Embryonic facial prominence (tissue), 1 donor: ENCODE results near the gene IER5L.
"Not testable (repeated sequence)": the region's sequence is repeated elsewhere in the genome, so short reads cannot be mapped to it uniquely, and the experiment has no call there.

Experiments used
- DNase-seq: peaks from one replicate; pipeline ENCODE4 v3.0.0-alpha.2; 2016; ENCODE audit errors: extremely low spot score

The IER5L gene

DNA sequence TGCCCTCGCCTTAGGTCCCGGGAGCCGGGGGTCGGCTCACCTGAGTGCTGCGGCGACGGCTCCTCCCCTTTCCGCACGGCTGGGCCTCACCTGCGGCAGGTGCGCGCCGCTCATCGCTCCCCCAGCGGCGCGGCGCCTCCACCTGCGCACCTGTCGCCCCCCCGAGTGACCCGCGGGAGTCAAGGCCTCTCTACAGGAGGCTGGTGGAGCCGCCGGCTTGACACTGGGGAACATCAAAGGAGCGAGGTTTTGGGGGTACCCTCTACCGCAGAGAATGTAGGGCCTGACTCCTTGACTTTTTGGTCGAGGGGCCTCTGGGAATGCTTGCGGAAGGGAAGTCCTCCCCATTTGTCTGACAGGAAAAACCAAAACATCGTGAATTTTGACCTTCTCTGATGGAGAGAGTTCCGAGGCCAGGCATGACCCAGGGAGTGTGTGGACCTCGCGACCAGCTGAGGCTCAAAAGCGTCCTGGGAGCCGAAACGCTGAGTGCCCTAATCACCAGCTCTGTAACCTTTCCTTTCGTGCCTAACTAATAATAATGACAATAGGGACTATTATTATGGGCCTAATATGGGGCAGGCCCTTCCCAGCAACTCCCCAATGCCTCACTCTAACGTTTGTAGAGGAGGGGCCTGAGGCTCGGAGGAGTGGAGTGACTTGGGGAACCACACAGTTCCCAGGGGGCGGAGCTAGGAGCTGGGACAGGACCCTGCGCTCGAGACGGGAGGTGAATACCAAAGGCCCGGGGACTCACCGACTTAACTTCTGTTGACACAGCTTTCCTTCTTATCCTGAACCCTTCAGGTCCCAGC is 714 bp upstream of the IER5L start:
- DNase-seq, result no peak

GRCh38 chr9:129177443-129177790 is 644 bp downstream of the IER5L start:
- DNase-seq, result no peak

GRCh38 chr9:129176701-129177442 is 1.2 kb downstream of the IER5L start:
- no peak for DNase-seq

DNA sequence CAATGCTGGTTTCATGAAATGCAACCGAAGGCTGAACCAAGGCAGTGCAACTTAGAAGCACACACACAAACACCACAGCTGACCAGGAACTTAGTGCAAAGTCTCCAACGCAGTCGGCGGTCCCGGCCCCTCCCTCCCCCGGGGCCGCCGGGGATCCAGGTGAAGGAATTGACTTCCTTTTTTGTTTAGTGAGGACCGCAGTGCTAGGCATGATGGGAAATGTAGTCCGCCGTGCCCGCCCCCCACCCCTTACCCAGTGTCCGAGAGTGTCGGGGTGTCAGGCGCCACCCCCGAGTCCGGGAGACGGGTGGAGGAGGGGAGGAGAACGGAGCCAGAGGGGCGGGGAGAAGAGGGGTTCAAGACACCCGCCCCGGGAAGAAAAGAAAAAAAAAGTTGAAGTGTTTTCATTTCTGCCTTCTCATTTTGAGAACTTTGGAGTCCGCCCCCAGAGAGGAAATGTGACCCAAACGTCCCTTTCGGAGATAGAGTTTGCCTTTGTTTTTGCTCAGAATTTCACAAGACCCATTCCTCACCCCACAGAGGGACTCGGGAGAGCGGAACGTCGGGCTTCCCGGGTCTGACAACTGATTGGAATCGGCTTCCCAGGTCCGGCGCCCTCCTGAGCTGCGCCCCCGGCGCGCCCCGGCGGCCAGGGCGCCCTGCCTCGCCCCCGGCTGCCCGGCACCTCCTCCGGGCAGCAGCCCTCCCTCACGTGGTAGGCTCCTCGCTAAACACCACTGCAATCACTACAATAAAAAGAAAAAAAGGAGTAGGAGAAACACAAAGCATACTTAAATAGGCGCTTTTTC is 2.0 kb downstream of the IER5L start:
- peak; percentile 79 for DNase-seq

GRCh38 chr9:129175515-129175824 is 2.6 kb downstream of the IER5L start:
- DNase-seq, result no peak

DNA sequence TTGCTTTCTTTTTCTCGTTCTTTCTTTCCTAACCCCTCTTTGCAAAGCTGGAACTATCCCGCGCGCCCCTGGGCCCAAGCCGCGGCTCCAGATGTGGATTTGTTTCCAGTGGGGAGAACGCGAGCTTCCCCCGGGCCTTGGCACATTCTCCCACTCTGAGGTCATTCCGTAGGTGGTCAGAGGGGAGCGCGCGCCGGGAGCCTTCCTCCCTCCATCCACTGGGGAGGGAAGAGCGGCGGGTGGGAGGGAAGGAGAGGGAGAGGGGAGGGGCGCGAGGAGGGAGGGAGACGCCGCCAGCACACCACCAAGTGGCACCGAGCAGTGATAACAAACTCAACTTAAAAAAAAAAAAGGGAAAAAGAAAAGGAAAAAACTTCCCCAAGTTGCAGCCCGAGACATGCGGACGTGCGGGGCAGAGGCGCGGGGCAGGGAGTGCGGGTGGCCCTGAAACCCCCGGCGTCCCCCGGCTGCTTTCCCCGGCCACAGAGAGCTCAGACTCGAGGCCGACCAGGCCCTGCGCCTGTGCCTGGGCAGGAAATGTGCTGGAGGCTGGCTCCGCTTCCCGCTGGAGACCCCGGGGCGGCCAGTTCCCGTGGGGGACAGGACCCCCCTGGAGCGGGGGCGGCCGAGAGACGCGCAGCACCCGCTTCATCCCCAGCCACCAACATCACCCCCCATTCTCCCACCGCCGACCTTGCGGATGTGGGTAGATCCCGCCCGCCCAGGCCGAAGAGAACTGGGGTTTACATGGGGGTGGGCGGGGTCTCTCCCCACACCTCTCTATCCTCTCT is 3.1 kb downstream of the IER5L start:
- peak; percentile 78 for DNase-seq

DNA sequence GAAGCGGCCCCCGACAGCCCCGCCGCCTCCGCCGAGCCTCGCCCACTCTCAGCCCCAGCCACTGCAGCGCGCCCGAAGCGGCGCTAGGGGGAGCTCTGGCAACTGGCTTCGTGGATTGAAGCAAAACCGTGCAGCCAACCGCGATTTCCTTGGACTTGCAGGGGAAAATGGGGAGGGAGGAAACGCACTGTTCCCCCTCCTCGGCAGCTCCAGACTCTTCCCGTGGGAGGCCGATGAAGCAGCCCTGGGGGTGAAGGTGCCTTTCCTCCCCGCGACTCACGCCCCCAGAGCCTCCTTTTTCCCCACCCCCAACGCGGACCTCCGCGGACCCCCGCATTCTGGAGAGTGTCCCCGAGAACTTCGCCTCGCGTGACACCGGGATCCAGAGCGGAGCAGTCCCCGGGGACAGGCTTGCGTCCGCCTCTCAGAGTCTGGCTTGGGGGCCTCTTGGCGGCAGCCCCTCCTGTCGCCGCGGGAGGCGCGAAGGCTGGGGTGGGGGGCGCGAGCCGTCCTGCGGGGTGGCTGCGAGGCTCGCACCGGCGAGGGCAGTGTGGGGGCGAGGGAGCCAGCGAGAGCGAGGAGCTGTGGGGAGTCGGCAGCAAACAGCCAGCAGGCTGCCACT is 3.8 kb downstream of the IER5L start:
- DNase-seq, result peak; percentile 86

DNA sequence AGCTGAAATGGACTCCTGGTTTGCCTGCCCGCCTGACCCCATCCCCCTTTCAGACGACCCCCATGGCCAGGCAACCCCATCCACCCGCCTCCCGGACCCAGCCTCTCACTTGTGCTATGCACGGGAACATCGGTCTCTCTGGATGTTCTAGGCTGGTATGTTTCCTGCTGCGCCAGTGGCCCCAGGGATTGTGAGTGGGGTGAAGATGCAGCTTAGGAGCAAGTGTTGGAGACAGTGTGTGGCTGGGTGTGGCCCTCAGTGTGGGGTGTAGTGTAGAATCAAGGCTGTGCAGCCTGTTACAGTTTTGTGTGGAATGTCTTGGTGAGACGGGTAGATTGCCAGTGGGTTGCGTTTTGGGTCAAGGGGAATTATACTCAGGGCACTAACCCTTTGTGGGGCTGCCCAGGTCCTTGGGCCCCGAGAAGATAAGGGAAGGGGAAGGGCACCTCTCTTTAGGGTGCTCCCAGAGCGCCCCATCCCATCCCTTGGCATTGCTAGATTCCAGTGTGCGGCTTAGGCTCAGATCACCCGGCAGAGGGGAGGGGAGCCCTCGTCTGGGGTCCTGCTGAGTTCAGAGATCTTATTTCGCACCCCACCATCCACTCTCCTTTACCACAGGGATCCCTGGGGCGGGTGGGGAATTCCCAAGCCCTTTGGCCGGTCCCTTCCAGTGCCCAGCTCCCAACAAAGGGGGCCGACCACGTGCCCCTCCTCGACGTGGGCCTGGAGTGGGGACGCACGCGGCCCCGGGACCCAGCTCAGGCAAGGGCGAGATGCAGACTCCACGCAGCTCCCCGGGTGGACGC is 4.6 kb downstream of the IER5L start:
- DNase-seq, result no peak

DNA sequence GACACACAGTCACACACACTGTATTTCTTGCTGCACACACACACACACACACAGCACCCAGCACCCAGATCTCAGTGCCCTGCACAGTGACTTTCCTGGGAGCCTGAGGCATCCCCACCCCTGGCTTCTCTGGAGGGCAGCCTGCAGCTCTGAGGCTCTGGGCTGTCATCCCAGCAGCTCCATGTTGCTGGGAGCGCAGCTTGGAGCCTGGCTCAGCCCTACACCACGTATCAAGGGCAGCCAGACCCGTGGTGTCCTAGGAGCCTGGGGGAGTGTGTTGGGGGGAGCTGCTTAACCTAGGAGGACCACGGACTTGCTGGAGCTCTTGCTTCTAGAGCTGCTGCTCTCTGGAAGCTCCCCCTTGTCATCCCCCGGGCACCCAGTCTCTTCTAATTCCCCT is 5.2 kb downstream of the IER5L start:
- no peak for DNase-seq

DNA sequence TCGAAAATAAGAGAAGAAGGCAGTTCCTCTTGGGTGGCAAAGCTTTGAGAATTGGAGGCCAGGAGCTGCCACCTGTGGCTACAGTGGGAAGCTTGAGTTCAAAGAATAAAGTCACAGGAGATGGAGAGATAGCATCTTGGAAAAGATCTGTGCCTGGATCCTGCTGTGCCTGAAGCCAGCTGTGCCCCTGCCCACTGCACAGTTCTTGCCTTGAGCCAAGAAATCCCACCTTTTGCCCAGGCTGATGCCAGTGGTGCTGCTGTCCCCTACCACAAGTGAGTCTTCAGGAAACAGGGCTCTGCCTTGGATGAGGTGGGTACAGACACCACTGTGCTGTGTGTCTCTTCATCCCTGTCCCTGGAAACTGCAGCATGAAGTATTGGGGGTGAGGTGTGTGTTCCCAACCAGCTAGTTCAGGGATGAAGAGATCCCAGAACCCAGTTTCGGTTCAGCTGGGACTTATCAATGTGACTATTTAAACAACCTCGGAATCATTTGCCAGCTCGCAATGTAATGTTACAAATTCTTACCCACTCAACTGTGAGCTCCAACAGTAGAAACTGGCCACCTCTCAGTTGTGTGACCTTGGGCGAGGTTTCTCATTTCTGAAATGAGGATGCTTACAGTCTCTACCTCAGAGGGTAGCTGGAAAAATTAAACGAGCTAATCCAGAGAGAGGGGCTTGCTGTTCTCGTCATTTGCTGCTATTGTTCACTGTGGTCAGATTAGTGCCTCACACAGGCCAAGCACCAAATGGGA is 5.9 kb downstream of the IER5L start:
- no peak for DNase-seq

DNA sequence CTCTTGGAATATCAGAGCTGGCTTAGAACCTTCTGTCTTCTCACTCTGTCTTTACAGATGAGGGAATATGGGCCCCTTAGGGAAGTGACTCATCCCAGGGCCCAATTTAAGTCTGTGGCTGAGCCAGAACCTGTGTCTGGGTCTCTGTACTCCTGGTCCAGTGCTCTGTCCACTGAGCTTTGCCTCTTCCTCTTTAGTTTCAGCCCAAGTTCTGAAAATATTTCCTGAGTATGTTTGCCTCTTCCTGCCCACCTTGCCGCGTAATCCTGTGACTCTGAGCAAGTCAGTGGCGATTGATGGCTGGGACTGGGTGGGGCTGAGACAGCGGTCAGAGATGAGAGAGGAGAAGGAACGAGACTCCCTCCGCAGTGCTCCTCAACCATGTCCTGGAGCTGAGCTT is 7.8 kb downstream of the IER5L start:
- DNase-seq, result no peak

GRCh38 chr9:129166623-129167557 is 11.2 kb downstream of the IER5L start:
- no peak for DNase-seq

DNA sequence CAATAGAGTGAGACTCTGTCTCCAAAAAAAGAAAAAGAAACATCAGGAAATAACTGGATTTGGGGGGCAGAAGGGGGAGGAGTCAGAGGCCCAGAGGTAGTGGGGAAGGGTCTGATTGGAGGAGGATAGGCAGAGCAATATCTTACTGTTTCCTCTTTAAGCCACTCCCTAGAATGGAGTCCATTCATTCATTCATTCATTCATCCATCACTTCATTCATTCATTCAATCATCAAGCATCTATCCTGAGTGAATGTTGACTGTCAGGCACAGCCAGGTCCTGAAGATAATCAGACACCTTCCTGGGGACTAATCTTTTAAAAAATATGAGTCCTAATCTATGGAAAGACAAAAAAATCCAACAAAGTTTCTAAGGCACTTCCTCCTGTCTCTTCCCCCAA is 12.9 kb downstream of the IER5L start:
- no peak for DNase-seq

- DNase-seq, result no peak
Observed at GRCh38 chr9:129164246-129164930, 13.7 kb downstream of the IER5L start.

DNA sequence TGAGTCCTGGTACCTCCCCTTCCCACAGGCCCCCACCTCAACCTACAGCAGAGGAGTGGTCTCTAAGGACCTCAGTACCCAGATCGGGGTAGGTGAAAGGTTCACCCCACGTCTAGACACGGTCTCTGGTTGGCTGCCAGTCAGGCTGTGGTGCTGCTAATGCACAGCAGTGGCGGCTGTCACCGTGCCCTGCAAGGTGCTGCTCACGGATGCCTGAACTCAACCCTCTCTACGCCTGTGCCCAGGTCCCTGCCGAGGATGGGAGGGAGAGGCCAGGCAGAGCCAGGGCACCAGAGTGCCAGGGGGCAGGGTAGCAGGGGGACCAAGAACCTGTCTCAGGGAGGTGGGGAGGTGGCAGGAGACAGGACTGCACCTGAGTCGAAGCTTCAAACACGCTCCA is 14.3 kb downstream of the IER5L start:
- DNase-seq, result no peak

- DNase-seq, result not testable (repeated sequence)
Observed at GRCh38 chr9:129163198-129163670, 14.8 kb downstream of the IER5L start.

DNA sequence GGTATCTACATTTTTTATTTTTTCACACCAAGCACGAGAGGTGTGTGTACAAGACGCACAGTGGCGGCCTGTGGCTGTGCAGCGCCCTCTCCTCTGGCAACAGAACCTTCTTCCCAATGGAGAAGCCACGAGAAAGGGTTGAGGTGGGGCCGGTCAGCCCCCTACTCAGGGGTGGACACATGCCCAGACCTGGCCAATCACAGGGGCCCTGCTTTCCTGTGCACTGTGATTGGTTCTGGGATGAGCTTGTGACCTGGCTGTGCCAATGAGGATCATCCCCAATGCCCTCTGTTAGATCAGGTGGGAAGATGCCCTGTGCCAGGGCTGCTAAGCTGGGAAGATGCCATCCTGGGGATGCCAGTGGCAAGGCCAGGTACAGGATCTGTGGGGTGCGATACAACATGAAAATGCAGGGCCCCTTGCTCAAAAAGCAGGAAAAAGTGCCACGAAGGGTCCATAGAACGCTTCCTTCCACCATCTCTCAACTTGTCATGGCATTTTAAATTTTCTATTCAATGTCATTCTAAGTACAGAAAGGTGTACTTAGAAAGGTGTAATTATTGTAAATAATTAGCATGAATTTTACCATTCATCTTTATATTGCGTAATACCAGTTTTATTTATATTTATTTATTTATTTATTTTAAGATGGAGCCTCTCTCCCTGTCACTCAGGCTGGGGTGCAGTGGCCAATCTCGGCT is 15.4 kb downstream of the IER5L start:
- no peak for DNase-seq

GRCh38 chr9:129161534-129161837 is 16.6 kb downstream of the IER5L start:
- DNase-seq, result no peak
